GM19372 (cell line): Measurements from ENCODE around the gene INTS3.

Source experiments
- ATAC-seq: cut with Tn5 transposase; IDR thresholded peaks from one replicate; pipeline ENCODE4 v1.9.1; 2021; ENCODE audit warnings: mild to moderate bottlenecking, low read depth, moderate library complexity; ENCODE audit not compliant: unreplicated experiment

INTS3 gene

GRCh38 chr1:153727463-153728304, at the start of gene INTS3:
INTS3 (plus strand) TSS chr1:153728050; CDS start chr1:153728635, 585 bp downstream.
- peak; percentile 99 for ATAC-seq

- ATAC-seq, result no peak
Observed at GRCh38 chr1:153678519-153679336, 49.1 kb upstream of the INTS3 start, which contains the start of gene NPR1. NPR1 (plus strand) TSS chr1:153678688; CDS start chr1:153679109, 421 bp downstream.

GRCh38 chr1:153679337-153680119, 48.3 kb upstream of the INTS3 start:
- no peak for ATAC-seq

- ATAC-seq, result no peak
Observed at GRCh38 chr1:153680120-153680403, 47.8 kb upstream of the INTS3 start.

- ATAC-seq, result no peak
Observed at GRCh38 chr1:153682730-153683129, 45.1 kb upstream of the INTS3 start.

- ATAC-seq, result no peak
Observed at GRCh38 chr1:153683854-153684253, 44.0 kb upstream of the INTS3 start.

- ATAC-seq, result no peak
Observed at GRCh38 chr1:153684892-153685291, 43.0 kb upstream of the INTS3 start.

- ATAC-seq, result no peak
Observed at GRCh38 chr1:153685544-153686340, 42.1 kb upstream of the INTS3 start.

- ATAC-seq, result no peak
Observed at GRCh38 chr1:153687346-153688125, 40.3 kb upstream of the INTS3 start.

- no peak for ATAC-seq
Observed at GRCh38 chr1:153688276-153688675, 39.6 kb upstream of the INTS3 start.

GRCh38 chr1:153688736-153689328, 39.0 kb upstream of the INTS3 start:
- ATAC-seq, result no peak

- ATAC-seq, result no peak
Observed at GRCh38 chr1:153693466-153693865, 34.4 kb upstream of the INTS3 start.

GRCh38 chr1:153696741-153697140, 31.1 kb upstream of the INTS3 start:
- no peak for ATAC-seq

GRCh38 chr1:153697191-153698019, 30.4 kb upstream of the INTS3 start:
- ATAC-seq, result no peak

GRCh38 chr1:153698020-153698922, 29.6 kb upstream of the INTS3 start:
- ATAC-seq, result no peak

- no peak for ATAC-seq
Observed at GRCh38 chr1:153698923-153699714, 28.7 kb upstream of the INTS3 start.
